GM12865 (cell line): ENCODE results near the gene RAB44.

Experiments
- DNase-seq: peaks from one replicate; pipeline ENCODE4 v3.0.0; 2010; ENCODE audit warnings: low read depth
- H3K4me3 ChIP-seq: 2 replicates; pipeline ENCODE4 v1.5.1; 2011; ENCODE audit warnings: mild to moderate bottlenecking, low read depth, low read length, control low read depth
- CTCF ChIP-seq: IDR thresholded peaks from 2 replicates; pipeline ENCODE4 v1.5.1; 2011; ENCODE audit warnings: low read length, control low read depth, low read depth, inconsistent platforms; ENCODE audit not compliant: insufficient read depth; ENCODE audit errors: missing control alignments

RAB44 gene

GRCh38 chr6:36762123-36762522, 64.5 kb downstream of the RAB44 start:
- no peak for DNase-seq
- no peak for TF ChIP-seq CTCF
- no peak overlapping the region for H3K4me3 ChIP-seq

- no peak for DNase-seq
- H3K4me3 ChIP-seq: no peak overlapping the region
- TF ChIP-seq CTCF: no peak
Observed at GRCh38 chr6:36765190-36765589, 67.6 kb downstream of the RAB44 start.

- H3K4me3 ChIP-seq: no peak overlapping the region
- peak; percentile 89 for DNase-seq
- TF ChIP-seq CTCF: peak; percentile 98
Observed at GRCh38 chr6:36765594-36766398, 68.2 kb downstream of the RAB44 start.

- H3K4me3 ChIP-seq: no peak overlapping the region
- no peak for DNase-seq
- TF ChIP-seq CTCF: no peak
Observed at GRCh38 chr6:36766399-36766945, 68.8 kb downstream of the RAB44 start.

GRCh38 chr6:36769183-36769675, 71.6 kb downstream of the RAB44 start:
- H3K4me3 ChIP-seq: no peak overlapping the region
- TF ChIP-seq CTCF: no peak
- DNase-seq: no peak

- no peak for TF ChIP-seq CTCF
- DNase-seq: peak; percentile 46
- no peak overlapping the region for H3K4me3 ChIP-seq
Observed at GRCh38 chr6:36769676-36770499, 72.3 kb downstream of the RAB44 start.
